H54 (cell line): Measurements from ENCODE around the gene FBN1.

Experiments used
- DNase-seq: peaks from one replicate; pipeline ENCODE4 v3.0.0; 2011; ENCODE audit warnings: low spot score, mixed read lengths; ENCODE audit not compliant: insufficient read length
- FAIRE-seq: peaks from 3 replicates; lab custom pipeline; 2011; peaks lifted over from hg19 to GRCh38; lab: Jason Lieb, UNC
- POLR2A ChIP-seq: IDR thresholded peaks from 2 replicates; pipeline ENCODE4 v1.6.1; 2011; ENCODE audit warnings: low read depth, mild to moderate bottlenecking, low read length

Gene FBN1

GRCh38 chr15:48388016-48388851 is 257.3 kb downstream of the FBN1 start:
- FAIRE-seq (no peak), DNase-seq (no peak)
- TF ChIP-seq POLR2A, result no peak

GRCh38 chr15:48385031-48385830 is 260.3 kb downstream of the FBN1 start:
- peak; percentile 62 for FAIRE-seq
- DNase-seq, result peak; percentile 56
- TF ChIP-seq POLR2A, result no peak

- DNase-seq (no peak), FAIRE-seq (no peak)
- TF ChIP-seq POLR2A, result no peak
Observed at GRCh38 chr15:48384616-48385015, 260.9 kb downstream of the FBN1 start.

DNA sequence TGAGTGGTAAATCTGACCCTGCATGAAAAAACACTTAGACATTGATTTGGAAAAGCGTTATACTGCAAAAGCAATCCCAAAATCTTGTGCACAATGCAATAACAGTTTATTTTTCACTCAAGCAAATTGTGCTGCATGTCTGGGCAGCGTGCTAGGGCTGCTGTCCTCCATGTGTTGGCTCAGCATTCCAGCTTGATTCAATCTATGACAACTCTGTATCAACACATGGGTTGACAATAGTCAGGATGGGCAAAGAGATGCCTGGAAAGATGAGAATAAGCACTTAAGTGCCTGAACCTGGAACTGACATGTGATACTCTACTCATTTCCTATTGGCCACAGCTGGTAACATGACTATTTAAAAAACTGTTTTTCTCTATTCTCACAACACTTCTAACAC is 262.5 kb downstream of the FBN1 start:
- DNase-seq (no peak), FAIRE-seq (no peak)
- no peak for TF ChIP-seq POLR2A

DNA sequence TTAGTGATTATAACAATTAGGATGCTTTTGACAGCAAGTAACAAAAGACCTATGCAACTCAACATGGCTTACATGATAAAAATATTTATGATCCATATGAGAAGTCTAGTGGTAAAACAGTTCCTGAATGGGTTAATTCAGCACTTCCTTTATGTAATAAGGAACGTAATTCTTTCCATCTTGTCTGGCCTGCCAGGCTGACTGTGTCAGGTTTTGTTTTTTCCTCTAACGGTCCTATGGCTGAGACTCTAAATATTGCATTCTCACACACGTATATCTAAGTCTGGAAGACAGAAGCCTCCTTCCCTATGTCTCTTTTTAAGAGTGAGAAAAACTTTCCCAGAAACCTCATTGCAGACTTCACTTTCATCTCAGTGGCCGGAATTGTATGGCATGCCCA is 263.6 kb downstream of the FBN1 start:
- no peak for FAIRE-seq
- DNase-seq, result no peak
- no peak for TF ChIP-seq POLR2A

DNA sequence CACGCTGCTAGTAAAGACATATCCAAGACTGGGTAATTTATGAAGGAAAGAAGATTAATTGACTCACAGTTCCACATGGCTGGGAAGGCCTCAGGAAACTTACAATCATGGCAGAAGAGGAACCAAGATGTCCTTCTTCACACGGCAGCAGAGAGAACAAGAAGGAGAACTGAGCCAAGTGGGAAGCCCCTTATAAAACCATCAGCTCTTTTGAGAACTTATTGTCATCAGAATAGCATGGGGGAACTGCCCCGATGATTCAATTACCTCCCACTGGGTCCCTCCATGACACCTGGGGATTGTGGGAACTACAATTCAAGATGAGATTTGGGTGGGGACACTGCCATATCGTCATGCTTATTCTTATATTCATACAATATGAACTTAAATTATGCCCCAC is 265.3 kb downstream of the FBN1 start:
- DNase-seq (no peak), FAIRE-seq (no peak)
- no peak for TF ChIP-seq POLR2A

- DNase-seq, result no peak
- TF ChIP-seq POLR2A, result no peak
- FAIRE-seq, result no peak
Observed at GRCh38 chr15:48375767-48376166, 269.7 kb downstream of the FBN1 start.

GRCh38 chr15:48374472-48374871 is 271.0 kb downstream of the FBN1 start:
- no peak for FAIRE-seq
- DNase-seq, result no peak
- no peak for TF ChIP-seq POLR2A

DNA sequence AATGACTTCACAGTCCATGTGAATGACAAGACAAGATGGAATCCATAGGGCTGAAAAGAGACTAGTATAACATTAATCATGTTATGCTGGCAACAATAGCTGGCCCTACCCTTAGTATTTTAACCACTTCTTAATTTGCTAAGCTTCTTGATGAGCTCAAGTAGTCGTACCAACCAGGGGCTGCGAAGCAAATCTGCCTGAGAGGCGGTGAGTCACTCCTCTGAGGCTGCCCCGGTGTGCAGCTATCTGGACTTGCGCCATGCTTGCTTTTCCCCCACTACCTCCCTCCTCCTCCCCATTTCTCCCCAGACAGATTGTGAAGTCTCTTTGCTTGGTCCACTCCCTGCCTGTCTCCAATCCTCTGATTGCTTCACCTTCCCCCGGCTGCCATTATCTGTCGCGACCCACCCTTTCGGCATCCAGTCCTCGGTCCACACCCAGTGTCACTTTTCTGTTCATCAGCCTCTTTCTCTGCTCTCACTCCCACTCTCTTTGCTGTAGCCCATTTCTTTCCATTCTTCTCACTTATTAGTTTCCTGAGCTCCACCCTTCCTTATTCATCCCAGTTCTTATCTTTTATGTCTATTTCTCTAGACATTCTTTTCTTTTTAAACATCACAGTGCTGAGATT is 271.6 kb downstream of the FBN1 start:
- FAIRE-seq, result no peak
- no peak for TF ChIP-seq POLR2A

GRCh38 chr15:48371961-48372360 is 273.5 kb downstream of the FBN1 start:
- no peak for TF ChIP-seq POLR2A
- DNase-seq, result no peak
- FAIRE-seq, result no peak

More for the DNA sequence above, 271.6 kb downstream of the FBN1 start:
- DNase-seq, result no peak

- no peak for TF ChIP-seq POLR2A
- DNase-seq (no peak), FAIRE-seq (no peak)
Observed at GRCh38 chr15:48371550-48371949, 274.0 kb downstream of the FBN1 start.

- no peak for TF ChIP-seq POLR2A
- FAIRE-seq, result no peak
- DNase-seq, result no peak
Observed at GRCh38 chr15:48370460-48370859, 275.0 kb downstream of the FBN1 start.

GRCh38 chr15:48367483-48367882 is 278.0 kb downstream of the FBN1 start:
- no peak for TF ChIP-seq POLR2A
- DNase-seq, result no peak
- FAIRE-seq, result no peak
